Measurements from ENCODE around the gene KIF20B.
A peak's percentile ranks its signal among the peaks of the same experiment; 100 is the strongest.
"Not testable (repeated sequence)": the region's sequence is repeated elsewhere in the genome, so short reads cannot be mapped to it uniquely, and the experiment has no call there.

Gene KIF20B

DNA sequence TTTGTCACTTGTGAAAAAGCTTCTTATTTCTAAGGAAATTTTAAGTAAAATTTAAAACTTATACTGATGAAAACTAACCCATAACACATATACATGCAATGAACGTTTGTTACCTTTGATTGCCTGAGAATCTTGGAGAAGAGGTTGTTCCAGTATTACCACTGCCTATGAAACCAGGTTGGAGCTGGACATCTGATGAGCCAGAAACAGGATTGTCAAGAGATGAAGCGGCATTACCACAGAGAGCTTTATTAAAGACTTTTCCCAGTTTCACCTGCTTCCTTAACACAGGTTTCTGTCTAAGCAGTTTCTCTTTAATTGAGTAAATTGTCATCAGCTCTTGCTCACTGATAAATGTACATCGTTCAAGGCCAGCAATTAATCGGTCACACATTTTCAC lies 9.0 kb upstream of the KIF20B start:
- no peak for DNase-seq (ENCODE audit: low spot score)

DNA sequence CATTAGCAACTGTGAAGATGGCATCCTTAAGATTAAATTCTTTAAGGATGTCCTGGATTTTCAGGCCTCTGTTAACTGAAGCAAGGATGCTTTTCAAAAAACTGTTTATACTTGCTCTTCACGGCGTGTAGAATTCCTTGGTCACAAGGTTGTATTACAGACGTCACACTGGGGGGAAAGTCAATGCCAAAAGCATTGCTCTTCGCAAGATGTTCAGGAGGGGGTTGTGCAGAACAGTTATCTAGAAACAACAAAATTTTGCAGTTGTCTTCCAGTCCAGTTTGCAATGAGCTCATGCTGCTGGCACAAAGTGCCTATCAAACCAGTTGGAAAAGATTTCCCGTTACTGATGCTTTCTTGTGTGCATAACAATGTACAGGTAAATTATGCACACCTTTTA lies 8.2 kb upstream of the KIF20B start:
- DNase-seq (ENCODE audit: low spot score): no peak

DNA sequence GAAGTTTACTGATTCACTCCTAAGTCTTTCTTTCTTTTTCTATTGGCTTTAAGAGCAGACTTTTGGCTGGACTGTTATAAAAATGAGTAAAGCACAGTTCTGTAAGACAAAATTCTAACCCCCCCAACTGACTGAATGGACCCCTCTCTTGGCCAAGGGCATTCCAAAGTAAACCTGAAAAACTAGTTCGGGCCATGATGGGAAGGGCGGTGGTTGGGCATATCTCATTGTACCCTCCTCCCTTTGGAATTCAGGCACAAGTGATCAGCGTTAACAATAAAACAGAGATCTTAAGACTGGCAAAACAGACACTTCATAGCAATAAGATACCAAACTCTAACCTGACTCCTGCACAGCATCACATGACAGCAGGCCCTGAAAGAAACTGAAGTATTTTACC lies 6.1 kb upstream of the KIF20B start:
- DNase-seq (ENCODE audit: low spot score): no peak

- DNase-seq (ENCODE audit: low spot score): no peak
These were observed 3.4 kb upstream of the KIF20B start for GRCh38 chr10:89697946-89698345.

DNA sequence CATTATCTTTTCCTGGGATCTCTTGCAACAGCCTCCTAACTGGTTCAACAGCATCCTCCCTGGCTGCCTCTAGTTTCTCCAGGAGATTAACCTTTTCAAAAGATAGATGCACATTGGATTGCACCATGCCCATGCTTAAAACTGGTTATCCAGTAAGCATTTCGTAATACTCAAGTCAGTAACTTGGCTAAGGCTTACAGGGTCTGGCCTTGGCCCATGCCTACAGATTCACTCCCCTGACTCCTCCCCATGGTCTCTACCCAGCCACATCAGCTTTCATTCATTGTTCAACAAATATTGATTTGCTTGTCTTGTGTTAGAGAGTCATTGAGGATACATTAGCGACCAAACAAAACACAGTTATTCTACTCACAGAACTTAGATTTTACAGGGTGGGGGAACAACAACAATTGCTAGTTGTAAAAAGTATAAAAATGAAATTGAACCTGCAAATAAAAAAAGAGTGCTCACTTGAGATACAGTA lies 1.8 kb upstream of the KIF20B start:
- DNase-seq (ENCODE audit: low spot score): no peak

DNA sequence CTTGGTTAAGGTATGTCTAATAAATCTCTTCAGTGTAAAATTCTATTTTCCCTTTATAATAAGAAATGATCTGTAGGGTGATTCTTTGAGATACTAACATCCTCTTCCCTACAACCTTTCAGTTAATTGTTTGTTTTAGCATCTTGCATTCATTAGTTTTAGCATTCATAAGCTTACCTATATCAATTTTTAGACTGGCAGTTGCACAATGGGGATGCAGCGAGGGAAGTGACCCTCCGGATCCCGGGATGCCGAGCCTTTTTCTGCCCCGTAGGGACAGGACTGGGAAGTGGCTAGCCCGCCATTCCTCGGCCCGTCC lies 508 bp upstream of the KIF20B start:
- no peak for DNase-seq (ENCODE audit: low spot score)

DNA sequence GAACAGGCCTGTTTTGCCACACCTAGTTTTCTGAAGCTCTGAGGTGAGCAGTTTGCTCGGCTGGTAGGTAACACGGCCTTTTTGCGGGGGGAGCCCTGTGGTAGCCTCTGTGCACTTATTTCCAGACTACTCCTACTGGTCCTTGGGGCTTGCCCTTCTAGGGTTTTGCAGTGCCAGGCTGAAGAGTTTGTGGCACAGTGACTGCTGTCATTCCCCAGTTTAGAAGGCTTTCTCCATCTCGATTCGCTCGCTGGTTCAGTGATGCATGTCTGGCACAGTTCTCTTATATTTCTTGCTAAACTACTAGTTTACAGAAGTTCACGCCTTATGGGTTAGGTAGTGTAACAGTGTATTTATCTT lies 711 bp downstream of the KIF20B start:
- no peak for DNase-seq (ENCODE audit: low spot score)

DNA sequence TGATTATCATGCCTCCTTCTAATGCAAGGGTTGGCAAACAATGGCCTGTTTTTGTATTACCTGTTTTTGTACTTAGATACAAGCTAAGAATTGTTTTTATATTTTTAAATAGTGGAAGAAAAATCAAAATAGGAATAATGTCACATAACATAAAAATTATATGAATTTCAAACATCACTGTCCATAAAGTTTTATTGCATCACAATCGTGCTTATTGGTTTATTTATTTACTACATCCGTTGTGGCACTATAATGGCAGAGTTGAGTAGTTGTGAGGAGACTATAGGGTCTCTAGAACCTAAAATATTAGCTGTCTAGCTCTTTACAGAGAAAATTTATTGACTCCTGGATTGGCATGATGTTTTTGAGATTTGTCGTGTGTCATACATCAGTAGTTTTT lies 4.1 kb downstream of the KIF20B start:
- no peak for DNase-seq (ENCODE audit: low spot score)

DNA sequence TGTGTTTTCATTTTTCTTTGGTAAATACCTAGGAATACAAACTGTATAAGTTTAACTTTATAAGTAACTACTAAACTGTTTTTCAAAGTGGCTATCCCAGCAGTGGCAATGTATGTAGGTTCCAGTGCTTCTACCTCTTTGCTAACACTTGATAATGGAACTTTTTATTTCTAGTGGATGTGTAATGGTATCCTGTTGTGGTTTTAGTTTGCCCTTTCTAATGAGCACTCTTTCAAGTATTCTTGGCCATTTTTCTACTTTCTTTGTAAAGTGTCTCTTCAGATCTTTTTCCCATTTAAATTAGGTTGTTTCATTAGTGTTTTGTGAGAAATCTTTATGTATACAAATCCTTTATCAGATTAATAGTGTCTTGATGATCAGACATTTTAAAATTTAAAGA lies 4.6 kb downstream of the KIF20B start:
- DNase-seq (ENCODE audit: low spot score): no peak

DNA sequence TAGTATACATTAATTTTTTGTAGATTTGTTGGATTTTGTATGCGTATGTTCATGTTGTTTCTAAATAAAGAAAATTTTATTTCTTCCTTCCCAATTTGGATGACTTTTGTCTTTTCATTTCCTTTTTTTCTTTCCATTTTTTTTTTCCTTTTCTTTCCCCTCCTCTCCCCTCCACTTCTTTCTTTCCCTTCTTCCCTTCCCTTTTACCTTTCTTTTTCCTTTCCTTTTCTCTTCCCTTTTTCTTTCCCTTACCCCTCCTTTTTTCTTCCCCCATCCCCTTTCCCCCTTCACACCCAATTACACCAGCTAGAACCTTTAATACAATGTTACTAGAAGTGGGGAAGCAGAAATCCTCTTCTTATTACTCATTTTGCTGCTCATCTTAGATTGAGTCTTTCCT lies 6.0 kb downstream of the KIF20B start:
- no peak for DNase-seq (ENCODE audit: low spot score)

DNA sequence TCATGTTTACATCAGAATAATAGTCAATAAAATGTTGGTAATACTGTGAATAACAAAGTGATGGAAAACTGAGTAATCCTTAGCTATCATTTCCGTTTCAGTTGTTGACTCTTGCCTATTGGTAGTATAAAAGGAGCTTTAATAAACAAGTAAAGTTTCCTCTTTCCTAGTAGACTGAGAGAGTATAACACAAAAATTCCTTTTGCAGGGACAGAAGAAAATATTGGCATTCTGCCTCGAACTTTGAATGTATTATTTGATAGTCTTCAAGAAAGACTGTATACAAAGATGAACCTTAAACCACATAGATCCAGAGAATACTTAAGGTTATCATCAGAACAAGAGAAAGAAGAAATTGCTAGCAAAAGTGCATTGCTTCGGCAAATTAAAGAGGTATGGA lies 9.4 kb downstream of the KIF20B start:
- no peak for DNase-seq (ENCODE audit: low spot score)

DNA sequence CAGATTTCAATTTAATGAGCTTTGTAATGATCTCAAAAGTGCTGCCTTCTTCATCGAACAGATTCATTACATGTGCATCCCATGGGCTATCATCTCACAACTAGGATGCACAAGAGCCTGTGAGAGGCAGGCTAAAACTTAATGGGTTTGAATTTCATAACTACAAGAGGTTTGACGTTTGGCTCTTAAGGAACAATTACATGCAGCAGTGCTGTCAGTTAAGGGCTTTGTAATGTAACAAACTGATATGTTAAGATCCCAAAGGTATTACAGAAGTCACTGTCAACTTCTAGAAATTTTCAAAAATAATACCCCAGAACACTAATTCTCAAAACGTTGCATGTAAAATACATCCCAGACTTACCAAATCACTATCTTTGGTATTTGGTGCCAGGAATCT lies 33.2 kb downstream of the KIF20B start:
- no peak for DNase-seq (ENCODE audit: low spot score)

DNA sequence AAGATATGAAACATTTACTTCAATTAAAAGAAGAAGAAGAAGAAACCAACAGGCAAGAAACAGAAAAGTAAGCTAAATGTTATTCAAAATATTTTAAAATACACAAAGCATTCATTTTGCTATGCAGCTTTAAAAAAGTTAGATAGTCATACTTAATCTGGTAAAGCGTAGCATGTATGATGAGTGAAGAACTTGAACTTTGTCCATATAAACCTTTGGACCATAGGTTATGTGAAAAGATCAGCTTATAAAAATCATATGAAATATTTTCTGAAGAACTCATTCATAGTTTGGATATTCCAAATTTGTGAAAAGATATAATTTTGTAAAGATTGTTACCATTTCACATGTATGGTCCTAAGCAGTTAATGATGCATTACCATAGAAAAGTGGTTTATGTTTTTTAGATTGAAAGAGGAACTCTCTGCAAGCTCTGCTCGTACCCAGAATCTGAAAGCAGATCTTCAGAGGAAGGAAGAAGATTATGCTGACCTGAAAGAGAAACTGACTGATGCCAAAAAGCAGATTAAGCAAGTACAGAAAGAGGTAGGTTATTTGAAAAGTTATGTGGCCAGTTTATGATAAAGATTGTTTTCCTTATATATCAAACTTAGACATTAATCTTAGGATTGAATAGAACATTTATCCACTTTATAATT lies 37.3 kb downstream of the KIF20B start:
- no peak for DNase-seq (ENCODE audit: low spot score)

DNA sequence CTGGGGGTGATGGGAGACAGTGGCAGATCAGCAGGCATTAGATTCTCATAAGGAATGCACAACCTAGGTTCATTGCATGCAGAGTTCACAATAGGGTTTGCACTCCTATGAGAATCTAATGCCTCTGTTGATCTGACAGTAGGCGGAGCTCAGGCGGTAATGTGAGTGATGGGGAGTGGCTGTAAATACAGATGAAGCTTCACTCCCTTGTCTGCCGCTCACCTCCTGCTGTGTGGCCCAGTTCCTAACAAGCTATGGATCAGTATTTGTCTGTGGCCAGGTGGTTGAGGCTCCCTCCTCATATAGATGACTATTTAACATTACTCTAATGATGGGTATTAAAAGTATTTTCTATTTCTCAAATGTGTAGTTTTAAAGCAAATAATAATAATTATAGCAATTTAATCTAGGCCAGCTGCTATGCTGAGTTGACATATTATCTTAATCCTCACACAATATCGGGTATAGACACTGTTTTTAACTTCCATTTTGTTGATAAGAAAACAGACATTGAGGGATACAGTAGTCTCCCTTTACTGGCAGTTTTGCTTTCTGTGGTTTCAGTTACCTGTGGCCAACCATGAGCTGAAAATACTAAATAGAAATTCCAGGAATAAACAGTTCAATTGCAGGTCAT lies 39.9 kb downstream of the KIF20B start:
- DNase-seq (ENCODE audit: low spot score): no peak

DNA sequence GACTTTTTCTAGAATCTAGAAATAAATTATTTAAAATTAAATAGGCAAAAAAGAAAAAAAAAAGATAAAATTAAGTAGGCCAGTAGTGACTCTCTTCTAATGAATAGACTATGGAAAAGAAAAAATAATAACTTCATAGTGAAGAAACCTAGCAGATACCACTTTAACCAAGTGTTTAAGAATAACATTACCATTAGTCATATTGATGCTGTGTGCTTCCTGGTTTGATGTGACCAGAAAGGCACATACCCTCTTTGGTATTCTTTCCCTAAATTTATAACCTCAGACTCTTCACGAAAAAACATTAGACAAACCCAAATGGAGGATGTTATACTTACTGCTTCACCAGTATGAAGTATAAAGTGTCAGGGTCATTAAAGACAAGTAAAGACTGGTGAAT lies 42.6 kb downstream of the KIF20B start:
- DNase-seq (ENCODE audit: low spot score): no peak

- no peak for DNase-seq (ENCODE audit: low spot score)
These were observed 44.5 kb downstream of the KIF20B start for GRCh38 chr10:89745903-89746302.

GRCh38 chr10:89750441-89750840 lies 49.1 kb downstream of the KIF20B start:
- DNase-seq (ENCODE audit: low spot score): no peak

GRCh38 chr10:89755374-89755773 lies 54.0 kb downstream of the KIF20B start:
- no peak for DNase-seq (ENCODE audit: low spot score)

- DNase-seq (ENCODE audit: low spot score): no peak
These were observed 58.1 kb downstream of the KIF20B start for GRCh38 chr10:89759531-89759930.

GRCh38 chr10:89763671-89764070 lies 62.3 kb downstream of the KIF20B start:
- not testable (repeated sequence) for DNase-seq (ENCODE audit: low spot score)

- DNase-seq (ENCODE audit: low spot score): no peak
These were observed 70.3 kb downstream of the KIF20B start for GRCh38 chr10:89771684-89772083.

- peak; percentile 69 for DNase-seq (ENCODE audit: low spot score)
These were observed 71.7 kb downstream of the KIF20B start for GRCh38 chr10:89773081-89773480.

GRCh38 chr10:89776665-89777064 lies 75.3 kb downstream of the KIF20B start:
- DNase-seq (ENCODE audit: low spot score): no peak

DNA sequence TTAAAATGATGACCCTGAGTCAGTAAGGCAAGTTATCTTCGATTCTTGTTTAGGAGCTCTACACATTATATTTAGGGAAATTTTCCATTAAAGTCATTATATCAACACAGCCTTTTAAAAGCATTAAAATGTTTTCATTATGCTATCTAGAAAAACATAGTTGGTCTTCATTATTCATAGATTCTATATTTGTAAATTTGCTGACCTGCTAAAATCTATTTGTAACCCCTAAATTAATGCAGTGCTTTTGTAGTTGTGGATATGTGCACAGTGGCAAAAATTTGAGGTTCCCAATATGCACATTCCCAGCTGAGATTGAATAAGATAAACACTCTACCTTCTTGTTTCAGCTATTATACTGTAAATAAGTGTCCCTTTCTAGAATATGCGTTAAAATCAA lies 81.1 kb downstream of the KIF20B start:
- DNase-seq (ENCODE audit: low spot score): no peak
